A549 treated with CORT108297 at 1 μM for 4 hours (cell line): ENCODE data around the gene CACNA1E. TPM values are rescaled to one million over a fixed set of nuclear protein-coding genes. Genes with fewer than 3 reads are reported as not detected.

Experiments
- total RNA-seq: library from RNA; stranded (reverse); fragments of 200-300 nt; extraction: Qiagen RNA extraction; gene quantifications from 5 replicates; pipeline ENCODE4 v1.2.3, GENCODE V29; 2022

The CACNA1E gene
- 0.01 to 0.02 TPM in 2 of 5 replicates, not detected in the others for total RNA-seq

DNA sequence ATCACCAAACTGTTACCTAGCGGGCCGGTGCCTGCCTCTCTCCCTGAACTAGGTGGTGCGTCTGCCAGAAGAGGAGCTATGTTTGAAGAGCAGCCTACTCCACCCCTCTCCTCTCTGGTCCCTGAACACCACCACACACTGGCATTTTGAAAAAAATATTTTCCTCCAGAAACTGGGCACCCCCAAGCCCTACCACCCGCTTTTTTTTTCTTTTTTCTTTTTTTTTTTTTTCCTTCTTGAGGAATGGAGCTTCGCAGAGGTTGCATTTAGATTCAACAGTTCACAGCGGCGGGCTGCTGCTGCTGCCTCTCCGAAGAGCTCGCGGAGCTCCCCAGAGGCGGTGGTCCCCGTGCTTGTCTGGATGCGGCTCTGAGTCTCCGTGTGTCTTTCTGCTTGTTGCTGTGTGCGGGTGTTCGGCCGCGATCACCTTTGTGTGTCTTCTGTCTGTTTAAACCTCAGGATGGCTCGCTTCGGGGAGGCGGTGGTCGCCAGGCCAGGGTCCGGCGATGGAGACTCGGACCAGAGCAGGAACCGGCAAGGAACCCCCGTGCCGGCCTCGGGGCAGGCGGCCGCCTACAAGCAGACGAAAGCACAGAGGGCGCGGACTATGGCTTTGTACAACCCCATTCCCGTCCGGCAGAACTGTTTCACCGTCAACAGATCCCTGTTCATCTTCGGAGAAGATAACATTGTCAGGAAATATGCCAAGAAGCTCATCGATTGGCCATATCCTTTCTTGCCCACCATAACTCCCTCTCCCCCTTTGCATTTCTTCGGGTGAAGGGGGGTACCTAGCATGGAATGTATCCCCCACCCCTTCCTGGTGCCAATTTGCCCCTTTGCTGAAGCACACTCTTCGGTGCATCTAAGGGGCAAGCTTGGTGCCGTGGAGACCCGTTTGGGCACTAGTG lies at the start of gene CACNA1E:
Gene CACNA1E (plus strand): TSS at position 233 of the 911 bp plus-strand sequence. CDS start 228 bp downstream, at position 461.

